Measurements from ENCODE around the gene LRFN5. TPM values are rescaled to one million over a fixed set of nuclear protein-coding genes. Genes with fewer than 3 reads are reported as not detected.

The LRFN5 gene
- total and polyA plus RNA-seq, 2 of the 13 experiments (the other 11 are each of a cell fraction or from before 2014, with no cell fraction given) = not detected

- WGBS (ENCODE audit: low lambda C conversion rate) = 3% methylated on average over 1 of the region's 1 CpG
These were observed 151.5 kb downstream of the LRFN5 start for GRCh38 chr14:41758011-41758665.

GRCh38 chr14:41761204-41761603 is 154.5 kb downstream of the LRFN5 start:
- in situ Hi-C loops (cut with HindIII; ENCODE audit: extremely low pct_ligation_motif_present, low pct_unique_long_range_greater_than_20kb) (no loop called here), intact Hi-C loops (cut with micrococcal nuclease; ENCODE audit: unreplicated experiment) (no loop called here)
- Histone ChIP-seq H4K20me1 (ENCODE audit: insufficient read depth, low read length) (no peaks in the 10 kb centered on the region), H3K36me3 (replicated peaks in 1 of 2; ENCODE audit: control insufficient read depth in 1 of 2, insufficient read depth in 2 of 2, low read length in 2 of 2) (no peaks in the 10 kb centered on the region), H3K79me2 (ENCODE audit: insufficient read depth, low read length) (no peaks in the 10 kb centered on the region), H3K27me3 (ENCODE audit: control insufficient read depth in 1 of 2, insufficient read depth in 2 of 2, low read length in 2 of 2) (no peaks in the 10 kb centered on the region), H2AFZ (ENCODE audit: low read length) (no peak overlapping the region), H3K9ac (ENCODE audit: insufficient read depth, low read depth, low read length) (no peak overlapping the region), H3K27ac (ENCODE audit: extremely low read length, insufficient read depth, low read length) (no peak overlapping the region), H3K4me1 (ENCODE audit: insufficient read depth, low read length) (no peaks in the 10 kb centered on the region), H3K4me3 (replicated peaks in 1 of 3; ENCODE audit: insufficient read depth in 1 of 3, low read depth in 2 of 3, low read length in 3 of 3) (no peak overlapping the region), H3K4me2 (ENCODE audit: low read depth, low read length) (no peak overlapping the region), H3K9me3 (ENCODE audit: low read length) (peaks cover 53% of the 10 kb centered on the region)
- POLR2A ChIA-PET = no interaction called here
- BruUV-seq (replicated peaks) = no TSS peak
- ATAC-seq (no peak), FAIRE-seq (no peak), DNase-seq (ENCODE audit: low spot score) (no peak)
- TF ChIP-seq JUN (CRISPR knock-in tag; IDR thresholded peaks at IDR 0.05) (no peak), HNRNPK (IDR thresholded peaks at IDR 0.05; ENCODE audit: low read depth, low read length, poor library complexity, severe bottlenecking) (peak; percentile 91)
- CTCF ChIA-PET (ENCODE audit: low intra/inter-chr PET ratio, low total read pairs) = no interaction called here
- WGBS (ENCODE audit: low lambda C conversion rate) = 1% methylated on average over 2 of the region's 2 CpGs

More at GRCh38 chr14:41758011-41758665, 151.5 kb downstream of the LRFN5 start:
- no peak for TF ChIP-seq ZNF17 (CRISPR knock-in tag; IDR thresholded peaks at IDR 0.05)
- TF ChIP-seq FOXJ3 (CRISPR knock-in tag; IDR thresholded peaks at IDR 0.05; ENCODE audit: borderline replicate concordance) = no peak
- TF ChIP-seq ZBTB7A (CRISPR knock-in tag; IDR thresholded peaks at IDR 0.05) = no peak
- no peak for TF ChIP-seq MXD4 (CRISPR knock-in tag; IDR thresholded peaks at IDR 0.05)
- no peak for TF ChIP-seq CHD2 (IDR thresholded peaks at IDR 0.05; ENCODE audit: low read depth, low read length)
- no peak for TF ChIP-seq ZBTB44 (CRISPR knock-in tag; IDR thresholded peaks at IDR 0.05)
- no peak for TF ChIP-seq YY1 (IDR thresholded peaks at IDR 0.05; ENCODE audit: insufficient read depth, insufficient replicate concordance, low read depth, low read length)
- no peak for TF ChIP-seq MEF2D (CRISPR knock-in tag; IDR thresholded peaks at IDR 0.05)
- no peak for TF ChIP-seq NCOA2 (CRISPR knock-in tag; IDR thresholded peaks at IDR 0.05)
- BruUV-seq (replicated peaks) = no TSS peak
- Histone ChIP-seq H3K4me3 (replicated peaks in 1 of 3; ENCODE audit: insufficient read depth in 1 of 3, low read depth in 2 of 3, low read length in 3 of 3) (no peak overlapping the region), H4K20me1 (ENCODE audit: insufficient read depth, low read length) (no peaks in the 10 kb centered on the region), H3K4me2 (ENCODE audit: low read depth, low read length) (no peak overlapping the region), H3K9me3 (ENCODE audit: low read length) (peaks cover 43% of the 10 kb centered on the region), H3K27ac (ENCODE audit: extremely low read length, insufficient read depth, low read length) (no peak overlapping the region), H3K36me3 (replicated peaks in 1 of 2; ENCODE audit: control insufficient read depth in 1 of 2, insufficient read depth in 2 of 2, low read length in 2 of 2) (no peaks in the 10 kb centered on the region), H3K9ac (ENCODE audit: insufficient read depth, low read depth, low read length) (no peak overlapping the region), H3K79me2 (ENCODE audit: insufficient read depth, low read length) (no peaks in the 10 kb centered on the region), H2AFZ (ENCODE audit: low read length) (no peak overlapping the region), H3K4me1 (ENCODE audit: insufficient read depth, low read length) (no peaks in the 10 kb centered on the region), H3K27me3 (ENCODE audit: control insufficient read depth in 1 of 2, insufficient read depth in 2 of 2, low read length in 2 of 2) (no peaks in the 10 kb centered on the region)
- in situ Hi-C loops (cut with HindIII; ENCODE audit: extremely low pct_ligation_motif_present, low pct_unique_long_range_greater_than_20kb) (no loop called here), intact Hi-C loops (cut with micrococcal nuclease; ENCODE audit: unreplicated experiment) (no loop called here)
- FAIRE-seq = no peak
- no peak for ATAC-seq
- POLR2A ChIA-PET = no interaction called here
- DNase-seq (ENCODE audit: low spot score) = no peak
- CTCF ChIA-PET (ENCODE audit: low intra/inter-chr PET ratio, low total read pairs) = no interaction called here

All from HepG2 (cell line).